CD8-positive, alpha-beta memory T cell (primary cell): ENCODE results near the gene CEP170. TPM values are rescaled to one million over a fixed set of nuclear protein-coding genes. Genes with fewer than 3 reads are reported as not detected.
A peak's percentile ranks its signal among the peaks of the same experiment; 100 is the strongest.
"Not testable (repeated sequence)": the region's sequence is repeated elsewhere in the genome, so short reads cannot be mapped to it uniquely, and the experiment has no call there.

Experiments used
- CTCF ChIA-PET: fragments of 350-600 bp; sonication (Branson Sonifier 250); formaldehyde crosslinking; loops from one replicate; lab custom pipeline; 2021; ENCODE audit warnings: antibody characterized with exemption; lab: Charles Lee
- POLR2A ChIA-PET: fragments of 350-600 bp; sonication (Branson Sonifier 250); formaldehyde crosslinking; loops from one replicate; lab custom pipeline; 2021; ENCODE audit warnings: antibody characterized with exemption; lab: Charles Lee
- DNase-seq, 5 donors: peaks; one replicate each; pipeline versions ENCODE4 v3.0.0 to v3.0.0-alpha.2; 2020 to 2022; ENCODE audit warnings: mixed read lengths in 1 of 5
- H3K27ac ChIP-seq: one replicate; pipeline ENCODE4 v1.7.0; 2013; ENCODE audit warnings: low read depth, mild to moderate bottlenecking, low read length, moderate library complexity
- H3K27me3 ChIP-seq: 2 replicates; pipeline ENCODE4 v1.7.0; 2013; ENCODE audit warnings: low read length, mild to moderate bottlenecking; ENCODE audit not compliant: insufficient read depth, poor library complexity, severe bottlenecking
- H3K36me3 ChIP-seq: 2 replicates; pipeline ENCODE4 v1.7.0; 2013; ENCODE audit warnings: mild to moderate bottlenecking, low read length, moderate library complexity; ENCODE audit not compliant: insufficient read depth
- H3K4me1 ChIP-seq: 2 replicates; pipeline ENCODE4 v1.7.0; 2013; ENCODE audit warnings: mild to moderate bottlenecking, low read length, moderate library complexity; ENCODE audit not compliant: insufficient read depth
- H3K4me3 ChIP-seq: 2 replicates; pipeline ENCODE4 v1.7.0; 2013; ENCODE audit warnings: mild to moderate bottlenecking, low read length
- H3K9me3 ChIP-seq: 2 replicates; pipeline ENCODE4 v1.7.0; 2013; ENCODE audit warnings: mild to moderate bottlenecking, low read length
- H3K27ac Mint-ChIP-seq, 8 donors: one replicate each; pipeline ENCODE4 v1.8.0; 2020 to 2021; ENCODE audit warnings: mixed read lengths in 8 of 8, mild to moderate bottlenecking in 6 of 8, inconsistent platforms in 3 of 8, moderate library complexity in 3 of 8
- H3K27me3 Mint-ChIP-seq, 2 donors: one replicate each; pipeline ENCODE4 v1.8.0; 2020 to 2021; ENCODE audit warnings: mixed read lengths in 2 of 2, mild to moderate bottlenecking in 1 of 2, moderate library complexity in 1 of 2
- H3K36me3 Mint-ChIP-seq, 3 donors: one replicate each; pipeline ENCODE4 v1.8.0; 2020 to 2021; ENCODE audit warnings: mixed read lengths in 3 of 3, inconsistent platforms in 1 of 3, mild to moderate bottlenecking in 1 of 3
- H3K4me1 Mint-ChIP-seq, 3 donors: one replicate each; pipeline ENCODE4 v1.8.0; 2020 to 2021; ENCODE audit warnings: mixed read lengths in 3 of 3, inconsistent platforms in 1 of 3, mild to moderate bottlenecking in 1 of 3
- H3K4me3 Mint-ChIP-seq, 7 donors: one replicate each; pipeline ENCODE4 v1.8.0; 2020 to 2021; ENCODE audit warnings: mixed read lengths in 7 of 7, mild to moderate bottlenecking in 6 of 7, moderate library complexity in 4 of 7, inconsistent platforms in 2 of 7
- H3K9me3 Mint-ChIP-seq, 5 donors: one replicate each; pipeline ENCODE4 v1.8.0; 2020 to 2022; ENCODE audit warnings: mixed read lengths in 5 of 5, mild to moderate bottlenecking in 3 of 5, moderate library complexity in 2 of 5, inconsistent platforms in 1 of 5
- polyA plus RNA-seq: library from polyadenylated mRNA; unstranded; fragments of 300-500 nt; fragmentation: Illumina TruSeq; gene quantifications from one replicate; pipeline ENCODE4 v1.2.3, GENCODE V29; 2021
- total RNA-seq, 2 experiments: library from RNA; stranded (reverse); gene quantifications; one replicate each; pipeline ENCODE4 v1.2.3, GENCODE V29; 2021

The CEP170 gene
- total and polyA plus RNA-seq, 3 experiments from 2014 or later = 7.4 to 36.5 (median 29.9) TPM

GRCh38 chr1:243183176-243183575 lies 71.9 kb downstream of the CEP170 start:
- H3K27me3 Mint-ChIP-seq, H3K27me3 ChIP-seq, CTCF ChIA-PET, H3K27ac Mint-ChIP-seq, DNase-seq, H3K27ac ChIP-seq, H3K9me3 ChIP-seq, POLR2A ChIA-PET, H3K9me3 Mint-ChIP-seq, H3K36me3 ChIP-seq, H3K4me1 ChIP-seq, H3K4me3 ChIP-seq, H3K4me1 Mint-ChIP-seq, H3K4me3 Mint-ChIP-seq: not testable (repeated sequence)
- peaks cover 12 to 32% (median 18%) of the 10 kb centered on the region in 3 donors for H3K36me3 Mint-ChIP-seq

- Histone ChIP-seq H3K27me3 (no peaks in the 10 kb centered on the region), H3K4me1 (no peaks in the 10 kb centered on the region), H3K4me3 (no peak overlapping the region), H3K36me3 (no peaks in the 10 kb centered on the region), H3K27ac (no peak overlapping the region), H3K9me3 (no peaks in the 10 kb centered on the region)
- no peaks in the 10 kb centered on the region for H3K27me3 Mint-ChIP-seq
- peak in 1 of 5 donors; percentile 2 for DNase-seq
- CTCF ChIA-PET = no interaction called here
- H3K36me3 Mint-ChIP-seq = peaks cover 0 to 15% (median 6%) of the 10 kb centered on the region in 3 donors
- H3K9me3 Mint-ChIP-seq = no peaks in the 10 kb centered on the region
- no peak overlapping the region for H3K4me3 Mint-ChIP-seq
- H3K27ac Mint-ChIP-seq = no peak overlapping the region
- H3K4me1 Mint-ChIP-seq = peaks cover 0 to 4% (median 0%) of the 10 kb centered on the region in 3 donors
- POLR2A ChIA-PET = no interaction called here
These were observed 75.4 kb downstream of the CEP170 start for GRCh38 chr1:243179720-243180119.

GRCh38 chr1:243177792-243178191 lies 77.3 kb downstream of the CEP170 start:
- H3K36me3 ChIP-seq, H3K4me1 Mint-ChIP-seq, H3K27ac ChIP-seq, H3K4me3 ChIP-seq, H3K27ac Mint-ChIP-seq, H3K9me3 ChIP-seq, H3K27me3 Mint-ChIP-seq, CTCF ChIA-PET, H3K4me3 Mint-ChIP-seq, H3K9me3 Mint-ChIP-seq, H3K4me1 ChIP-seq, POLR2A ChIA-PET, DNase-seq, H3K27me3 ChIP-seq: not testable (repeated sequence)
- H3K36me3 Mint-ChIP-seq = peaks cover 0 to 13% (median 6%) of the 10 kb centered on the region in 3 donors

GRCh38 chr1:243173758-243174369 lies 81.2 kb downstream of the CEP170 start:
- H3K4me3 ChIP-seq, DNase-seq, POLR2A ChIA-PET, H3K36me3 ChIP-seq, H3K4me1 ChIP-seq, H3K27me3 ChIP-seq, H3K4me3 Mint-ChIP-seq, CTCF ChIA-PET, H3K4me1 Mint-ChIP-seq, H3K27me3 Mint-ChIP-seq, H3K9me3 ChIP-seq, H3K9me3 Mint-ChIP-seq, H3K27ac ChIP-seq: not testable (repeated sequence)
- peak overlapping the region in 1 of 8 donors; percentile 10 for H3K27ac Mint-ChIP-seq
- H3K36me3 Mint-ChIP-seq = peaks cover 0 to 21% (median 4%) of the 10 kb centered on the region in 3 donors

- H3K27me3 ChIP-seq, H3K4me3 Mint-ChIP-seq, H3K4me3 ChIP-seq, H3K36me3 ChIP-seq, POLR2A ChIA-PET, H3K4me1 ChIP-seq, H3K9me3 ChIP-seq, H3K4me1 Mint-ChIP-seq, H3K27ac ChIP-seq, H3K27me3 Mint-ChIP-seq, DNase-seq, H3K9me3 Mint-ChIP-seq, CTCF ChIA-PET, H3K27ac Mint-ChIP-seq: not testable (repeated sequence)
- H3K36me3 Mint-ChIP-seq = peaks cover 3 to 24% (median 15%) of the 10 kb centered on the region in 3 donors
These were observed 90.2 kb downstream of the CEP170 start for GRCh38 chr1:243164911-243165310.

GRCh38 chr1:243150906-243151305 lies 104.2 kb downstream of the CEP170 start:
- H3K27me3 ChIP-seq, CTCF ChIA-PET, POLR2A ChIA-PET, H3K9me3 ChIP-seq, H3K4me1 ChIP-seq, H3K27me3 Mint-ChIP-seq, H3K36me3 ChIP-seq, H3K4me3 Mint-ChIP-seq, H3K4me1 Mint-ChIP-seq, H3K4me3 ChIP-seq, H3K27ac ChIP-seq, H3K27ac Mint-ChIP-seq, DNase-seq, H3K9me3 Mint-ChIP-seq: not testable (repeated sequence)
- H3K36me3 Mint-ChIP-seq = peaks cover 9 to 34% (median 19%) of the 10 kb centered on the region in 3 donors

- CTCF ChIA-PET, H3K27me3 Mint-ChIP-seq: not testable (repeated sequence)
These were observed 106.0 kb downstream of the CEP170 start for GRCh38 chr1:243149120-243149519.

GRCh38 chr1:243147351-243147750 lies 107.7 kb downstream of the CEP170 start:
- H3K27me3 ChIP-seq, H3K27me3 Mint-ChIP-seq, H3K27ac Mint-ChIP-seq, H3K27ac ChIP-seq, DNase-seq, H3K4me3 Mint-ChIP-seq, H3K4me1 ChIP-seq, H3K9me3 ChIP-seq, H3K36me3 ChIP-seq, H3K9me3 Mint-ChIP-seq, CTCF ChIA-PET, H3K4me1 Mint-ChIP-seq, H3K4me3 ChIP-seq, POLR2A ChIA-PET: not testable (repeated sequence)
- peaks cover 0 to 18% (median 8%) of the 10 kb centered on the region in 3 donors for H3K36me3 Mint-ChIP-seq

More at GRCh38 chr1:243149120-243149519, 106.0 kb downstream of the CEP170 start:
- H3K27ac Mint-ChIP-seq, H3K36me3 ChIP-seq, H3K9me3 Mint-ChIP-seq, H3K27me3 ChIP-seq, H3K4me1 ChIP-seq, POLR2A ChIA-PET, H3K4me3 Mint-ChIP-seq, DNase-seq, H3K27ac ChIP-seq, H3K4me1 Mint-ChIP-seq, H3K9me3 ChIP-seq, H3K4me3 ChIP-seq: not testable (repeated sequence)
- peaks cover 0 to 22% (median 10%) of the 10 kb centered on the region in 3 donors for H3K36me3 Mint-ChIP-seq
